Stimulated activated CD8-positive, alpha-beta memory T cell treated with anti-CD3 and anti-CD28 coated beads, Interleukin-7, amount 100 ng/mL, for 48 hours (primary cell): ENCODE results near the gene GYPE.
"Not testable (repeated sequence)": the region's sequence is repeated elsewhere in the genome, so short reads cannot be mapped to it uniquely, and the experiment has no call there.

Experiments
- DNase-seq, 2 donors: peaks; one replicate each; pipeline ENCODE4 v3.0.0-alpha.2; 2020; ENCODE audit warnings: low read depth in 1 of 2; ENCODE audit errors: extremely low read depth in 1 of 2

GYPE gene

DNA sequence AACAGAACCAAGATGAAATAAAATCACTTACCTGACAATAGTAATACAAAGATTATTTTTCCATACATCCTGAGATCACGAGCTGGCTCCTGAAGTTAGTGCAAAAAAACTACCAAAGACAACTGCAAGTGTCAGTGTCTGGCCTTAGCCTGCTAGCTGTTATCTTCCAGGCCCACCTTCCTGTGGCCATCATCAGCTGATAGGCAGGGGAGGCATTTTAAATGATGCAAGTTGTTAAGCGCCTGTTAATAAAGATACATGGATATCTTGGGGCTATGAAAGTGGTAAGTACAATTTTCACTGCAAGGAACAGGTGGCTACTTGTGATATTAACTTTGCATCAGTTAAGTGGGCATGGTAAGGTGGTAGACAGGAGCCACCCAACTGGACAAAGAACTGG lies at the start of gene GYPE:
Gene GYPE (minus strand): TSS at position 120 of the 400 bp plus-strand sequence. CDS start 52 bp downstream, at position 68.
- not testable (repeated sequence) for DNase-seq

DNA sequence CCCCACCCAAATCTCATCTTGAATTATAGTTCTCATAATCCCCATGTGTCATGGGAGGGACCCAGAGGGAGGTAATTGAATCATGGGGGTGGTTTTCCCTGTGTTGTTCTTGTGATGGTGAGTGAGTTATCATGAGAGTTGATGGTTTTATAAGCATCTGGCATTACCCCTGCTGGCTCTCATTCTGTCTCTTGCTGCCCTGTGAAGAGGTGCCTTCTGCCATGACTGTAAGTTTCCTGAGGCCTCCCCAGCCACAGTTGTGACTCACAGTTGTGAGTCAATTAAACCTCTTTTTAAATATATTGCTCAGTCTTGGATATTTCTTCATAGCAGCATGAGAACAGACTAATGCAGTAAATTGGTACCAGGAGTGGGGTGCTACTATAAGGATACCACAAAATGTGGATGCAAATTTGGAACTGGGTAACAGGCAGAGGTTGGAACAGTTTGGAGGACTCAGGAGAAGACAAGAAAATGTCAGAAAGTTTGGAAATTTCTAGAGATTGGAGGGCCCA lies 46.2 kb upstream of the GYPE start:
- not testable (repeated sequence) for DNase-seq

GRCh38 chr4:143950967-143951366 lies 45.6 kb upstream of the GYPE start:
- DNase-seq: not testable (repeated sequence)

- not testable (repeated sequence) for DNase-seq
These were observed 44.8 kb upstream of the GYPE start for GRCh38 chr4:143950185-143950584.

- DNase-seq: not testable (repeated sequence)
These were observed 42.1 kb upstream of the GYPE start for GRCh38 chr4:143947493-143947892.

GRCh38 chr4:143940708-143941107 lies 35.3 kb upstream of the GYPE start:
- DNase-seq: not testable (repeated sequence)

GRCh38 chr4:143939528-143939927 lies 34.2 kb upstream of the GYPE start:
- DNase-seq: no peak

GRCh38 chr4:143938890-143939289 lies 33.5 kb upstream of the GYPE start:
- not testable (repeated sequence) for DNase-seq

DNA sequence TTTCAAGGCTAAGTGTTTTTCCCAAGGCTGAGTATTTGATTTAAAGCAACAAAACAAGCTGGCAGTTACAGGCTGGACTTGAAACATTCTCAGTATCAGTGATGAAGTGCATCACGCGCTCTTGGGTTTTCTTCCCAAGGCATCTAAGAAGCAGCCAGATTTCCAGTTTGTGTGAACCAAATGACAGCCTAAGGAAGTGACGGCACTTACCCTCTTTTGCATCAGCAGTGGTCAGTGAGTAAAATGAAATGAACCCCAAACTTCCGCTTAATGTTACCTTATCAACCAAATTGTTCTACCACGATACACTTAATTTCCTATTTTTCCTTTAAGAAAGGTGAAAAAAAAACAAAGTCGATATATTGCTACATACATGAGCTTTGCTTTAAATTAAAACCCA lies 15.8 kb upstream of the GYPE start:
- no peak for DNase-seq

DNA sequence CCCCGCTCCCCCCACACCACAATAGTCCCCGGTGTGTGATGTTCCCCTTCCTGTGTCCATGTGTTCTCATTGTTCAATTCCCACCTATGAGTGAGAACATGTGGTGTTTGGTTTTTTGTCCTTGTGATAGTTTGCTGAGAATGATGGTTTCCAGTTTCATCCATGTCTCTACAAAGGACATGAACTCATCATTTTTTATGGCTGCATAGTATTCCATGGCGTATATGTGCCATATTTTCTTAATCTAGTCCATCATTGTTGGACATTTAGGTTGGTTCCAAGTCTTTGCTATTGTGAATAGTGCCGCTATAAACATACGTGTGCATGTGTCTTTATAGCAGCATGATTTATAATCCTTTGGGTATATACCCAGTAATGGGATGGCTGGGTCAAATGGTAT lies 11.1 kb upstream of the GYPE start:
- DNase-seq: not testable (repeated sequence)

DNA sequence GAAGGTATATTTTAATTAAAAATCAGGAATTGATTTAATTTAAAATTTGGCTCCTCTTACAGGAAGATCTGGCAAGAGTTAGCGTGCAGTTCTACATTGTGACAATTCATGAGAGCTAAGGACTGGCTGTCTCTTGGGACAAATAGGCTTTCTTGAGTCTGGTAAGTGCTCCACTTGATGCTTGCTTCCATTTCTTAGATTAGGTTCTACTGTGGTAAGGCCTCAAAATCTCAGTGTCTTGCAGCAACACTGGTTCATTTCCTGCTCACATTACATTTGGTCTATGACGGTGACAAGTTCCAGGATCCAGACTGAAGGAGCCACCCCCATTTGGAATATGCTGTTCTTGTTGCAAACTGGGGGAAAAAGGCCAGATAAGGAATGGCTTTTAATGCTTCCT lies 7.1 kb upstream of the GYPE start:
- not testable (repeated sequence) for DNase-seq

- peak in 1 of 2 donors; percentile 25 for DNase-seq
These were observed 6.4 kb upstream of the GYPE start for GRCh38 chr4:143911528-143912417.

DNA sequence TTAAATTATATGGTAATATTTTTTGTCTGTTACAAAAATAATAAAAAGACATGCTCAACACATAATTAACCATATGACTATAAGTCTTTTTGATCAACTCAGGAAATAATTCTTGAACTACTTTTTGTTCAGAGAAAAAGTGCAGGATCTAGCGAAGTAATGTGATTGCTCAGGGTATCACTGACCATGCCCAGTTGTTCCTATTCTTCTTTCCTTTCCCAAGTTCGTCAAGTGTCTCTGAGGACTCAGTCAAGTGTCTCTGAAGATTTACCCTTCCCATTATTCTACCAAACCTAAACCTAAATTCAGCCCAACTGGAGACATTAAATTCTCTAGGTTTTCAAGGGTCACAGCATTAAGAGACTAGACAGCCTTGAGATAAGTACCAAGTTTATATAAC lies 5.5 kb upstream of the GYPE start:
- DNase-seq: not testable (repeated sequence)

GRCh38 chr4:143907811-143908210 lies 2.5 kb upstream of the GYPE start:
- not testable (repeated sequence) for DNase-seq

GRCh38 chr4:143904431-143904830 lies 928 bp downstream of the GYPE start:
- not testable (repeated sequence) for DNase-seq

GRCh38 chr4:143890323-143890722 lies 15.0 kb downstream of the GYPE start:
- DNase-seq: not testable (repeated sequence)

GRCh38 chr4:143888189-143888588 lies 17.2 kb downstream of the GYPE start:
- not testable (repeated sequence) for DNase-seq

DNA sequence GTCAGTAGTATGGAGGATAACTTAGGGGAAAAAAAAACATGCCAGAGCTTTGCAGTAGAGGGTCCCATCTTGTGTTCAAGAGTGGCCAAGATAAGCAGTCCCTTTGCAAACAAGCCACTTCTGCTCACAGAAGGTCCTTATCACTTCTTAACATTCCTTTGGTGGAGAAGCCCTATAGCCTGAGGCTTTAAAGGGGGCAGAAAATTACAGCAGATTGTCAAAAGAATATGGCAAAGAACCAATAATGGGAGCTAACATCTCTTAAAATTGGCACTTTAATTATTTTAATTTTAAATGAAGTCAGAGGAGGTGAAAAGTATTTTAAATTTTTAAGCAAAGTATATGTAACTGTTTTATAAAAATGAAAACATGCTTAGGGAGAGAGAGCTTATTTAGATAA lies 20.4 kb downstream of the GYPE start:
- not testable (repeated sequence) for DNase-seq

- DNase-seq: no peak
These were observed 21.8 kb downstream of the GYPE start for GRCh38 chr4:143883529-143883928.

DNA sequence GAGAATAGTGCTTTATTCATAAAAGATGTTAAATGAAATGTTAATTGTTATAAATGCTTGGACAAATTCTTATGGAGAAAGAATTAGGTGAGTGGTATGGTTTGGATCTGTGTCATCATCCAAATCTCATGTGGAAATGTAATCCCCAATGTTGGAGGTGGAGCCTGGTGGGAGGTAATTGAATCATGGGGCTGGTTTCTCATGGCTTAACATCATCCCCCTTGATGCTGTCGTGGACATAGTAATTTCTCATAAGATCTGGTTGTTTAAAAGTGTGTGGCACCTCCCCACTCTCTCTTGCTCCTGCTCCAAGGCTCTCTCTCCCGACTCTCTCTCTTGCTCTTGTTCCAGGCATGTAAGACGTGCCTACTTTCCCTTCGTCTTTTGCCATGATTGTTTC lies 22.5 kb downstream of the GYPE start:
- DNase-seq: no peak

- not testable (repeated sequence) for DNase-seq
These were observed 25.8 kb downstream of the GYPE start for GRCh38 chr4:143879561-143879960.

GRCh38 chr4:143875357-143875756 lies 30.0 kb downstream of the GYPE start:
- not testable (repeated sequence) for DNase-seq
